H9 (cell line): ENCODE results near the gene IGFBP3. TPM values are rescaled to one million over a fixed set of nuclear protein-coding genes. Genes with fewer than 3 reads are reported as not detected.

Experiments used
- DNase-seq: peaks from one replicate; pipeline ENCODE4 v3.0.0-alpha.2; 2017
- H2AFZ ChIP-seq: one replicate; pipeline ENCODE4 v1.6.1; 2013; ENCODE audit warnings: mild to moderate bottlenecking, low read length, control low read depth, moderate library complexity
- H2AK5ac ChIP-seq: 2 replicates; pipeline ENCODE4 v1.6.1; 2013; ENCODE audit warnings: low read length, control low read depth, mixed read lengths; ENCODE audit not compliant: insufficient read length
- H2BK120ac ChIP-seq: one replicate; pipeline ENCODE4 v1.6.1; 2013; ENCODE audit warnings: low read depth, mild to moderate bottlenecking, low read length, control low read depth, inconsistent platforms; ENCODE audit not compliant: poor library complexity, severe bottlenecking
- H2BK12ac ChIP-seq: 2 replicates; pipeline ENCODE4 v1.6.1; 2013; ENCODE audit warnings: low read length, control low read depth, mixed read lengths, low read depth; ENCODE audit not compliant: insufficient read length
- H2BK15ac ChIP-seq: 2 replicates; pipeline ENCODE4 v1.6.1; 2013; ENCODE audit warnings: low read depth, low read length, control low read depth
- H2BK20ac ChIP-seq: one replicate; pipeline ENCODE4 v1.6.1; 2013; ENCODE audit warnings: low read depth, mild to moderate bottlenecking, low read length, control low read depth, inconsistent platforms; ENCODE audit not compliant: poor library complexity, severe bottlenecking
- H2BK5ac ChIP-seq: 2 replicates; pipeline ENCODE4 v1.6.1; 2013; ENCODE audit warnings: low read length, control low read depth, mixed read lengths; ENCODE audit not compliant: insufficient read length
- H3K14ac ChIP-seq: 2 replicates; pipeline ENCODE4 v1.6.1; 2013; ENCODE audit warnings: low read length, control low read depth; ENCODE audit not compliant: insufficient read depth
- H3K18ac ChIP-seq: 2 replicates; pipeline ENCODE4 v1.6.1; 2013; ENCODE audit warnings: low read depth, mild to moderate bottlenecking, mixed read lengths, low read length, control low read depth; ENCODE audit not compliant: insufficient read length
- H3K23ac ChIP-seq: 2 replicates; pipeline ENCODE4 v1.6.1; 2013; ENCODE audit warnings: low read length, control low read depth, mixed read lengths, low read depth; ENCODE audit not compliant: insufficient read length
- H3K23me2 ChIP-seq: 2 replicates; pipeline ENCODE4 v1.6.1; 2013; ENCODE audit warnings: low read depth, mild to moderate bottlenecking, mixed read lengths, low read length, control low read depth; ENCODE audit not compliant: insufficient read length, poor library complexity, severe bottlenecking
- H3K27ac ChIP-seq: 2 replicates; pipeline ENCODE4 v1.5.1; 2013; ENCODE audit warnings: low read length, control low read depth, mixed read lengths, low read depth; ENCODE audit not compliant: insufficient read length
- H3K27me3 ChIP-seq: 2 replicates; pipeline ENCODE4 v1.6.1; 2013; ENCODE audit warnings: low read length, control low read depth, inconsistent platforms; ENCODE audit not compliant: insufficient read depth
- H3K4ac ChIP-seq: 2 replicates; pipeline ENCODE4 v1.6.1; 2013; ENCODE audit warnings: low read depth, mild to moderate bottlenecking, control low read depth, inconsistent platforms, low read length, moderate library complexity
- H3K4me1 ChIP-seq: 2 replicates; pipeline ENCODE4 v1.6.1; 2013; ENCODE audit warnings: low read length, control low read depth, inconsistent platforms; ENCODE audit not compliant: insufficient read depth
- H3K4me2 ChIP-seq: 2 replicates; pipeline ENCODE4 v1.6.1; 2013; ENCODE audit warnings: low read length, control low read depth, mixed read lengths; ENCODE audit not compliant: insufficient read length, insufficient read depth
- H3K56ac ChIP-seq: 2 replicates; pipeline ENCODE4 v1.6.1; 2013; ENCODE audit warnings: low read depth, mild to moderate bottlenecking, mixed read lengths, low read length, control low read depth; ENCODE audit not compliant: insufficient read length
- H3K79me1 ChIP-seq: 2 replicates; pipeline ENCODE4 v1.6.1; 2013; ENCODE audit warnings: low read depth, mild to moderate bottlenecking, moderate library complexity, low read length, control low read depth, inconsistent platforms; ENCODE audit not compliant: insufficient read depth, poor library complexity, severe bottlenecking
- H3K79me2 ChIP-seq: 2 replicates; pipeline ENCODE4 v1.6.1; 2013; ENCODE audit warnings: low read length, control low read depth, inconsistent platforms; ENCODE audit not compliant: insufficient read depth
- H3K9ac ChIP-seq: 2 replicates; pipeline ENCODE4 v1.6.1; 2013; ENCODE audit warnings: low read length, control low read depth, mixed read lengths; ENCODE audit not compliant: insufficient read length; ENCODE audit errors: extremely low read depth
- H3K9me3 ChIP-seq: one replicate; pipeline ENCODE4 v1.6.1; 2013; ENCODE audit warnings: low read depth, low read length, inconsistent platforms; ENCODE audit not compliant: control insufficient read depth
- H3T11ph ChIP-seq: one replicate; pipeline ENCODE4 v1.6.1; 2013; ENCODE audit warnings: mild to moderate bottlenecking, low read length, control low read depth, inconsistent platforms
- H4K20me1 ChIP-seq: one replicate; pipeline ENCODE4 v1.6.1; 2013; ENCODE audit not compliant: control insufficient read depth, insufficient read length, insufficient read depth
- H4K5ac ChIP-seq: 2 replicates; pipeline ENCODE4 v1.6.1; 2013; ENCODE audit warnings: low read depth, mild to moderate bottlenecking, mixed read lengths, low read length, control low read depth; ENCODE audit not compliant: insufficient read length
- H4K8ac ChIP-seq: replicated peaks from 2 replicates; pipeline ENCODE4 v1.6.1; 2013; ENCODE audit warnings: low read length, control low read depth, mixed read lengths, low read depth; ENCODE audit not compliant: insufficient read length
- H4K91ac ChIP-seq: 2 replicates; pipeline ENCODE4 v1.6.1; 2013; ENCODE audit warnings: low read depth, mild to moderate bottlenecking, moderate library complexity, mixed read lengths, low read length, control low read depth; ENCODE audit not compliant: insufficient read length
- H3K27ac Mint-ChIP-seq, 3 experiments: 2 replicates in 2 of 3; 3 replicates in 1 of 3; pipeline ENCODE4 v1.8.0; 2020 to 2021; ENCODE audit warnings: mixed read lengths in 3 of 3, mild to moderate bottlenecking in 1 of 3, moderate library complexity in 1 of 3
- H3K27me3 Mint-ChIP-seq: 2 replicates; pipeline ENCODE4 v1.8.0; 2021; ENCODE audit warnings: low read depth, mild to moderate bottlenecking, moderate library complexity, mixed read lengths
- H3K36me3 Mint-ChIP-seq, 3 experiments: 2 replicates in 2 of 3; 3 replicates in 1 of 3; pipeline ENCODE4 v1.8.0; 2020 to 2021; ENCODE audit warnings: low read depth in 3 of 3, mixed read lengths in 3 of 3; ENCODE audit not compliant: insufficient read depth in 1 of 3
- H3K4me1 Mint-ChIP-seq, 2 experiments: 2 replicates each; pipeline ENCODE4 v1.8.0; 2020; ENCODE audit warnings: mixed read lengths in 2 of 2
- H3K4me3 Mint-ChIP-seq, 2 experiments: 2 replicates in 1 of 2; 3 replicates in 1 of 2; pipeline ENCODE4 v1.8.0; 2020 to 2021; ENCODE audit warnings: mild to moderate bottlenecking in 2 of 2, mixed read lengths in 2 of 2, moderate library complexity in 1 of 2
- H3K9me3 Mint-ChIP-seq, 2 experiments: 2 replicates in 1 of 2; 3 replicates in 1 of 2; pipeline ENCODE4 v1.8.0; 2020; ENCODE audit warnings: mild to moderate bottlenecking in 2 of 2, mixed read lengths in 2 of 2, moderate library complexity in 1 of 2
- WGBS: extraction: QIAGEN DNeasy Blood & Tissue Kit; methylation state at CpG from one replicate; pipeline ENCODE4 v1.1.7; 2013; ENCODE audit warnings: missing lambda C conversion rate, low lambda C conversion rate, mixed read lengths; ENCODE audit not compliant: insufficient read length; ENCODE audit errors: extremely low coverage; 5-methylcytosine and 5-hydroxymethylcytosine counted together
- total RNA-seq: library from RNA; stranded (reverse); gene quantifications from 2 replicates; pipeline ENCODE4 v1.2.1, GENCODE V29; 2021
- TF ChIP-seq, protein P1 (sequence below): fragments of 200-600 bp; sonication (generic); conservative IDR thresholded peaks from 3 replicates; pipeline ENCODE4 v1.8.0; 2021; ENCODE audit warnings: antibody characterized with exemption, mild to moderate bottlenecking

IGFBP3 gene
- total RNA-seq, 1 experiment from 2014 or later: 10.0 TPM

DNA sequence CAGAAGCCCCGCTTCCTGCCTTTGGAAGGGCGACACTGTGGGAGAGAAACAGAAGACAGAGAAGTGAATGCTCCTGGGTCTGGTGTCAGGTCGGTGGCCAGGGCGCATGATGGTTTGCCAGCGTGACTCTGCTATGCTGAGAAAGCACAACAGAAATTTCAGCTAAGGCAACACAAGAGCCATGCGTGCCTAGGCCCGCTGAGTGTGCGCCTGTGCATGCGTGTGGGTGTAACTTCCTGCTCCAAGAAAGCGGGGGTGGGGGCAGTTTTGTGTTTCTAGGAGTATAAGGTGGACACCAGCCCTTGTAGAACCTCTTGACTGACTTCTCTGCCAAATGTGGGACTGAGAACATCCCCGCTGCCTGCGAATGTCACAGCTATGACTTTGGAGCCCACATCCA is 6.2 kb downstream of the IGFBP3 start:
- Histone ChIP-seq H2BK20ac (no peak overlapping the region), H3K9ac (no peak overlapping the region), H3K27me3 (peaks cover 20% of the 10 kb centered on the region; the same call in 1 of the 2 replicates), H2BK12ac (no peak overlapping the region), H3K27ac (no peak overlapping the region), H3K23me2 (peaks cover 1% of the 10 kb centered on the region), H2BK5ac (no peak overlapping the region), H3K4ac (no peak overlapping the region), H3K79me1 (no peaks in the 10 kb centered on the region), H3T11ph (no peak overlapping the region), H4K91ac (no peak overlapping the region), H4K8ac (no peak overlapping the region), H3K14ac (no peak overlapping the region), H3K79me2 (no peaks in the 10 kb centered on the region), H3K56ac (no peak overlapping the region), H3K23ac (no peak overlapping the region), H2BK120ac (no peak overlapping the region), H2AFZ (no peak overlapping the region), H3K18ac (no peak overlapping the region), H2AK5ac (no peak overlapping the region), H3K4me1 (no peaks in the 10 kb centered on the region), H4K20me1 (no peaks in the 10 kb centered on the region), H4K5ac (no peak overlapping the region), H3K9me3 (no peaks in the 10 kb centered on the region), H3K4me2 (no peak overlapping the region), H2BK15ac (no peak overlapping the region)
- H3K4me3 Mint-ChIP-seq: no peak overlapping the region
- peaks cover 3 to 12% of the 10 kb centered on the region in 2 experiments for H3K4me1 Mint-ChIP-seq
- H3K27me3 Mint-ChIP-seq: peaks cover 49% of the 10 kb centered on the region
- H3K36me3 Mint-ChIP-seq: peaks cover 0 to 18% (median 2%) of the 10 kb centered on the region in 3 experiments; a peak in 2 of 7 replicates
- no peaks in the 10 kb centered on the region; a peak in 1 of 5 replicates for H3K9me3 Mint-ChIP-seq
- no CpG with 5 or more reads among the region's 12 CpGs for WGBS
- no peak for DNase-seq
- TF ChIP-seq, protein P1, sequence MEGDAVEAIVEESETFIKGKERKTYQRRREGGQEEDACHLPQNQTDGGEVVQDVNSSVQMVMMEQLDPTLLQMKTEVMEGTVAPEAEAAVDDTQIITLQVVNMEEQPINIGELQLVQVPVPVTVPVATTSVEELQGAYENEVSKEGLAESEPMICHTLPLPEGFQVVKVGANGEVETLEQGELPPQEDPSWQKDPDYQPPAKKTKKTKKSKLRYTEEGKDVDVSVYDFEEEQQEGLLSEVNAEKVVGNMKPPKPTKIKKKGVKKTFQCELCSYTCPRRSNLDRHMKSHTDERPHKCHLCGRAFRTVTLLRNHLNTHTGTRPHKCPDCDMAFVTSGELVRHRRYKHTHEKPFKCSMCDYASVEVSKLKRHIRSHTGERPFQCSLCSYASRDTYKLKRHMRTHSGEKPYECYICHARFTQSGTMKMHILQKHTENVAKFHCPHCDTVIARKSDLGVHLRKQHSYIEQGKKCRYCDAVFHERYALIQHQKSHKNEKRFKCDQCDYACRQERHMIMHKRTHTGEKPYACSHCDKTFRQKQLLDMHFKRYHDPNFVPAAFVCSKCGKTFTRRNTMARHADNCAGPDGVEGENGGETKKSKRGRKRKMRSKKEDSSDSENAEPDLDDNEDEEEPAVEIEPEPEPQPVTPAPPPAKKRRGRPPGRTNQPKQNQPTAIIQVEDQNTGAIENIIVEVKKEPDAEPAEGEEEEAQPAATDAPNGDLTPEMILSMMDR: no peak
- peak overlapping the region in 1 of 3 experiments; percentile 72; a peak in 1 of 7 replicates for H3K27ac Mint-ChIP-seq
